RCC 7860 (cell line): Measurements from ENCODE around the gene PIK3CG.

Source experiments
- DNase-seq: peaks from one replicate; pipeline ENCODE4 v3.0.0-alpha.2; 2015; ENCODE audit warnings: low spot score
- FAIRE-seq: peaks from 2 replicates; lab custom pipeline; 2012; peaks lifted over from hg19 to GRCh38; lab: Jason Lieb, UNC

Gene PIK3CG

DNA sequence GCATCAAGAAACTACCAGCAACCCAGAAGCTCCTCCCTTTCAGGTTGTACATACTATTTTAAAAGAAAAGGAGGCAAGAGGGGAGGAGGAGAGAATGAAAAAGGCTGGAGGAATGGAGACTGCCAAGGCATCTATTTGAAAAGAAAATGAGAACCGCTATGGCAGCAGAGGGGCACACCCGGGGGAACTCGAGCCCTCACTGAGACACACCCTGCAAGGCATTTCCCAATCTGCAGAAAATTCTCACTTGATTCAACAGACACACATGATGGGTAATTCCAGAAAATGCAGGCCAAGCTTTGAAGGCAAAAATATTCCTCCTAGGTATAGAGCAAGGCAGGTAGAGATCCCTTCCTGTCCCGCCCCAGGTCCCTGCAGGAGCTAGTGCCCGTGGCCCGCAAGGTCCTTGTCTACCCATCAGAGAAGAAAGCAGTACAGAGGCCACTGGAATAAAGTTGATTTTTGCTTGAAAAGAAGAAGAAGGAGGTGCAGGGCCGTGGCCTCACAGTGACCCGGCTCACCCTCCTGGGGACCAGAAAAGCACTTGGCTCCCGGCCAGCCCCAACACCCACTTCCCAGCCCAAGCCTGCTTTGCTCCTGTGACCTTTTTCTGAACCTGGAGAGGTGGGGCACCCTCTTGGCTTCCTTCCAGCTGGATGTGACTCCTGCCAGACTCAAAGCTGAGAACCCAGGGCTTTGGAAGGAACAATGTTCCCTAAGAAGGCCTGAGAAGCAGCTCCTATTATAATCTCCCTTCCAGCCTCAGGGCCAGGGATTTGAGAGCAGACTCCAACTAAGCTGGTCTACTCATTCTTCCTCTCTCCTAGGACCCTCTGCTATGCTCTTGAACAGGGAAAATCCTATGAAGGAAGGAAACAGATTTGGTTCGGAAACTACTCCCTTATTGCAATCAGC is 6.2 kb upstream of the PIK3CG start:
- DNase-seq (peak; percentile 61), FAIRE-seq (no peak)

DNA sequence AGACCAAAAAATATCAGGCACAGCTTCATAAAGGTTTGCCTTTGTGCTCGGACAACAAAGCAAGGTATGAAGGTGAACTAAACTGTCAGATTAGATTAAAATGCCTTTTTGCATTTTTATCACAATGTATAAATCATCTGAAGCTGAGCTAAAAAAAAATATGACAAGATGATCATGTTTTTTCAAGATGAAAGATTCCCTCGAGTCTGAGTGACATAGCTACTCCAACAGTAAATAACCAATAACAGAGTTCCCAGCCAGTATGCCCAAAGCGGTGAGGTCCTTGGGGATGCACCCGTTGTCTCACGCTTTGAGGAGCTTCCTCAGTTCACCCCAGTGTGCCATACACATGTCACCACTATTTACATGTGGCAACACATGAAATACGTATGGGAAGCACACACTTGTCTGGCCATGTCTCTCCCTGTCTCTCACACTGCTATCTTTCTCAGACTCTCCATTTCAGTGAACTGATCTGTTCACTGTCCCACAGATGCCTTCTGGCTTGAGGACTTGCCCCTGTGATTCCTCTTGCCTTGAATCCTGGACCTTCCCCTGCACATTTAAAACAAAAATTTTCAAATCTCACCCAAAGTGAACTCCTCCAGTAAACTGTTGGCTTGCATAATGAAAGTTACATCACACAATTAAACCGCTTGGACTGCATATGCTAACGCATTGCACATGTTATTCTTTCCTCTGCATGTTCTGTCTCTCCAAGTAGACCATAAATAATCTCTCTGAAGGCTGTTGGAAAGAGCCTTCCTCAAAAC is 2.6 kb upstream of the PIK3CG start:
- DNase-seq (no peak), FAIRE-seq (no peak)

GRCh38 chr7:106863274-106863997 is 1.6 kb upstream of the PIK3CG start:
- FAIRE-seq: no peak

GRCh38 chr7:106864298-106865081 is 592 bp upstream of the PIK3CG start:
- no peak for DNase-seq
- FAIRE-seq: no peak

More at GRCh38 chr7:106863274-106863997, 1.6 kb upstream of the PIK3CG start:
- DNase-seq: no peak

- no peak for DNase-seq
- no peak for FAIRE-seq
Observed at GRCh38 chr7:106866298-106867281, 1.5 kb downstream of the PIK3CG start.

- FAIRE-seq: no peak
Observed at GRCh38 chr7:106867641-106868351, 2.7 kb downstream of the PIK3CG start.

DNA sequence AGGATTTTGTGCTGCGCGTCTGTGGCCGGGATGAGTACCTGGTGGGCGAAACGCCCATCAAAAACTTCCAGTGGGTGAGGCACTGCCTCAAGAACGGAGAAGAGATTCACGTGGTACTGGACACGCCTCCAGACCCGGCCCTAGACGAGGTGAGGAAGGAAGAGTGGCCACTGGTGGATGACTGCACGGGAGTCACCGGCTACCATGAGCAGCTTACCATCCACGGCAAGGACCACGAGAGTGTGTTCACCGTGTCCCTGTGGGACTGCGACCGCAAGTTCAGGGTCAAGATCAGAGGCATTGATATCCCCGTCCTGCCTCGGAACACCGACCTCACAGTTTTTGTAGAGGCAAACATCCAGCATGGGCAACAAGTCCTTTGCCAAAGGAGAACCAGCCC is 3.3 kb downstream of the PIK3CG start:
- FAIRE-seq: no peak
- DNase-seq: no peak

More at GRCh38 chr7:106867641-106868351, 2.7 kb downstream of the PIK3CG start:
- DNase-seq: no peak

- DNase-seq (no peak), FAIRE-seq (no peak)
Observed at GRCh38 chr7:106869954-106870353, 4.9 kb downstream of the PIK3CG start.

- DNase-seq: no peak
- FAIRE-seq: no peak
Observed at GRCh38 chr7:106870528-106870927, 5.4 kb downstream of the PIK3CG start.

DNA sequence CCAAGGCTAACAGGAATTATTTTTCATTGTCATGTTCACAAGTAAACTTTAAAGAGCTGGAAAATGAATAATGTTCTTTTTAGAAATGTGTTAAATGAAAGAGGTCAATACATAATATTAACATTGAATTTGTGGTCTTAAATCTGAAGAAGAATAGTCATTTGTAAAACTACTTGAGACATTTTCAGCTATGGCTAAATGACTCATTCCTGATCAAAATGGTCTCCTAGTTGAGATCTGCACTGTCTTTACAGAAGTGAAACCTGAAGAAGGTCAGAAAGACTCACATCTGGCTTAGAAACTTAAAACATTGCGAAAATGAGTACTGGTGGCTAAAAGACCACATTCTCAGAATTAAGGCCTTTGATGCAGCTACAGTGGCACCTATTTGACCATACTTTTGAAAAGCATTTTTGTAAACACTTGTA is 5.9 kb downstream of the PIK3CG start:
- no peak for DNase-seq
- FAIRE-seq: no peak

GRCh38 chr7:106871793-106872571 is 6.9 kb downstream of the PIK3CG start:
- FAIRE-seq (no peak), DNase-seq (no peak)

- DNase-seq (no peak), FAIRE-seq (no peak)
Observed at GRCh38 chr7:106872763-106873162, 7.7 kb downstream of the PIK3CG start.

DNA sequence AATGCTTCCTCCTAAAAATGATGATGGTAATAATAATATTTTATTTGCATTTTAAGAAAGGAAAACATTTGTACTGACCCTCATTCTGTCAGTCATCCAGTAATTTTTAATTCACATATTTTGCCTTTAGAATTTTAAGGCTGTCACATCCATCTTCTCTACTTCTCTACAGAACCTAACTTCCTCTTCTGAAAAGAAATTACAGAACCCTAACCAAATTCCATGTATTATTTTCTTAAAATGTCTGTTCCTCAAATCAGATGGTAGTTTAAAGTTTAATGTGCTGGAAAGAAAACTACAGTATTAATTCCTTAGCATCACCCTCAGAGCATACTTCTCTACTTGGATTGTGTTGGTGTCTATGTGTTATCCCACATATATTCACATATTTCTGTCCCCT is 9.0 kb downstream of the PIK3CG start:
- no peak for FAIRE-seq
- DNase-seq: no peak

- DNase-seq: no peak
- no peak for FAIRE-seq
Observed at GRCh38 chr7:106875508-106875907, 10.4 kb downstream of the PIK3CG start.

GRCh38 chr7:106878748-106879439 is 13.8 kb downstream of the PIK3CG start:
- DNase-seq (no peak), FAIRE-seq (no peak)

DNA sequence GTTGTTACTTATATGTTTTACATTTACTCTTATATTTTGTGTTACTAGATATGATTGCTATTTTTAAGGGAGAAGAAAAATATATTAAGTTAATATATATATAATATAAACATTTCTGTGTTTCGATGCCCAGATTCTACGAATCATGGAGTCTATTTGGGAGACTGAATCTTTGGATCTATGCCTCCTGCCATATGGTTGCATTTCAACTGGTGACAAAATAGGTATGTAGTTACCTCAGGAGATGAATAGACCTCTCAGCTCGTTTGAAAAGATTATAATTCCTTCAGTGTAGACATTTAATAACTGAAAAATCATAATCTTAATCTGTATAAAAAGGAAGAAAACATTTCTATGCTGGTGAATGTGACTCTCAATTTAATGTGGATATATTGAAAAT is 16.9 kb downstream of the PIK3CG start:
- no peak for FAIRE-seq
- no peak for DNase-seq

- FAIRE-seq: no peak
- no peak for DNase-seq
Observed at GRCh38 chr7:106883456-106884026, 18.5 kb downstream of the PIK3CG start.
